GM12878 (cell line): ENCODE data around the gene A2ML1. TPM values are rescaled to one million over a fixed set of nuclear protein-coding genes. Genes with fewer than 3 reads are reported as not detected.

Source experiments
- ATAC-seq: fragments of 200-7000 bp; cut with Tn5 transposase; 3 replicates; pipeline ENCODE4 v1.9.1; 2020; ENCODE audit warnings: mild to moderate bottlenecking, moderate library complexity
- BruUV-seq: library from RNA; stranded (reverse); fragments of 400-500 nt; replicated peaks from 2 replicates; lab custom pipeline; 2021; lab: Mats Ljungman, UMichigan
- CTCF ChIA-PET: fragments of 300-600 bp; sonication (Branson Sonifier 250); formaldehyde crosslinking; extraction: SDS; loops from one replicate; lab custom pipeline; 2021; ENCODE audit warnings: inconsistent platforms; lab: Yijun Ruan, JAX
- POLR2A ChIA-PET: fragments of 350-600 bp; formaldehyde crosslinking; extraction: SDS; loops from one replicate; lab custom pipeline; 2021; ENCODE audit warnings: inconsistent platforms; lab: Charles Lee
- RAD21 ChIA-PET: fragments of 300-600 bp; sonication (Branson Sonifier 250); formaldehyde crosslinking; loops from one replicate; lab custom pipeline; 2023; ENCODE audit warnings: antibody characterized with exemption; ENCODE audit not compliant: unreplicated experiment; lab: Charles Lee
- SMC1A ChIA-PET: fragments of 300-600 bp; sonication (Branson Sonifier 250); formaldehyde crosslinking; loops from one replicate; lab custom pipeline; 2023; ENCODE audit not compliant: unreplicated experiment, uncharacterized antibody; lab: Charles Lee
- DNase-seq: peaks from one replicate; pipeline ENCODE4 v3.0.0-alpha.2; 2011; ENCODE audit warnings: low read depth, low spot score
- FAIRE-seq: peaks from 3 replicates; lab custom pipeline; 2011; peaks lifted over from hg19 to GRCh38; lab: Jason Lieb, UNC
- H2AFZ ChIP-seq: 2 replicates; pipeline ENCODE4 v1.6.0; 2011; ENCODE audit warnings: low read depth, low read length, control low read depth; ENCODE audit not compliant: control insufficient read depth
- H3K27ac ChIP-seq: 2 replicates; pipeline ENCODE4 v1.5.1; 2011; ENCODE audit warnings: control low read depth; ENCODE audit not compliant: control insufficient read depth, insufficient read depth
- H3K27me3 ChIP-seq, 2 experiments: replicated peaks in 1 of 2; 2 replicates each; pipeline versions ENCODE4 v1.6.0 to v1.6.1; 2011; ENCODE audit warnings: low read length in 1 of 2; ENCODE audit not compliant: control insufficient read depth in 2 of 2, insufficient read depth in 2 of 2
- H3K36me3 ChIP-seq, 2 experiments: 2 replicates each; pipeline ENCODE4 v1.5.1; 2011; ENCODE audit warnings: low read length in 1 of 2; ENCODE audit not compliant: control insufficient read depth in 2 of 2, insufficient read depth in 2 of 2
- H3K4me1 ChIP-seq: 2 replicates; pipeline ENCODE4 v1.6.1; 2011; ENCODE audit warnings: mild to moderate bottlenecking, low read length, moderate library complexity, mixed read lengths; ENCODE audit not compliant: control insufficient read depth, insufficient read depth
- H3K4me2 ChIP-seq: 2 replicates; pipeline ENCODE4 v1.6.0; 2011; ENCODE audit warnings: control low read depth; ENCODE audit not compliant: control insufficient read depth, insufficient read depth
- H3K4me3 ChIP-seq: fragments of 200-600 bp; sonication (generic); 2 replicates; pipeline ENCODE4 v1.5.1; 2016
- H3K79me2 ChIP-seq: 2 replicates; pipeline ENCODE4 v1.6.0; 2011; ENCODE audit warnings: low read length; ENCODE audit not compliant: control insufficient read depth, insufficient read depth
- H3K9ac ChIP-seq: 2 replicates; pipeline ENCODE4 v1.8.0; 2011; ENCODE audit warnings: low read length, control low read depth, mixed read lengths; ENCODE audit not compliant: control insufficient read depth, insufficient read depth
- H3K9me3 ChIP-seq: replicated peaks from 3 replicates; pipeline ENCODE4 v1.5.1; 2011; ENCODE audit warnings: mild to moderate bottlenecking, low read length; ENCODE audit not compliant: control insufficient read depth, insufficient read depth
- H4K20me1 ChIP-seq: 2 replicates; pipeline ENCODE4 v1.6.0; 2011; ENCODE audit not compliant: control insufficient read depth, insufficient read depth
- CTCF ChIP-seq, 3 experiments: IDR thresholded peaks in 2 of 3; conservative IDR thresholded peaks in 1 of 3; 2 replicates each; pipeline ENCODE4 v1.5.1; 2011; ENCODE audit warnings: low read depth in 3 of 3, low read length in 3 of 3, mild to moderate bottlenecking in 3 of 3, control low read depth in 2 of 3, moderate library complexity in 2 of 3, inconsistent platforms in 1 of 3, mixed read lengths in 1 of 3; ENCODE audit not compliant: control insufficient read depth in 2 of 3, insufficient read depth in 1 of 3; ENCODE audit errors: extremely low read depth in 1 of 3
- E4F1 ChIP-seq: fragments of 450-650 bp; IDR thresholded peaks from 2 replicates; pipeline ENCODE4 v1.6.1; 2018; ENCODE audit warnings: borderline replicate concordance, mild to moderate bottlenecking; ENCODE audit not compliant: partially characterized antibody
- FOXK2 ChIP-seq: fragments of 450-650 bp; IDR thresholded peaks from 2 replicates; pipeline ENCODE4 v1.6.1; 2017; ENCODE audit warnings: mild to moderate bottlenecking, moderate library complexity
- REST ChIP-seq: IDR thresholded peaks from 2 replicates; pipeline ENCODE4 v1.6.1; 2012; ENCODE audit warnings: mild to moderate bottlenecking, low read depth, low read length
- STAT1 ChIP-seq: fragments of 450-650 bp; conservative IDR thresholded peaks from 2 replicates; pipeline ENCODE4 v1.6.1; 2014; ENCODE audit warnings: antibody characterized with exemption, mild to moderate bottlenecking
- ZSCAN29 ChIP-seq: fragments of 450-650 bp; IDR thresholded peaks from 2 replicates; pipeline ENCODE4 v1.6.1; 2017; ENCODE audit warnings: mild to moderate bottlenecking, moderate library complexity
- ZZZ3 ChIP-seq: IDR thresholded peaks from 2 replicates; pipeline ENCODE4 v1.6.1; 2011; ENCODE audit warnings: low read depth; ENCODE audit not compliant: control insufficient read depth, insufficient read length
- WGBS: methylation state at CpG from one replicate; pipeline ENCODE4 v1.1.6; 2016; ENCODE audit warnings: low lambda C conversion rate; ENCODE audit not compliant: insufficient replicate concordance, insufficient coverage; ENCODE audit errors: missing lambda C conversion rate; 5-methylcytosine and 5-hydroxymethylcytosine counted together
- in situ Hi-C: fragments of 300-500 bp; cut with MboI; formaldehyde crosslinking; loops from 9 replicates; pipeline ENCODE4 v1.14.3; 2018; ENCODE audit warnings: mixed read lengths
- intact Hi-C: fragments of 100-400 bp; cut with micrococcal nuclease; formaldehyde crosslinking; loops from one replicate; pipeline ENCODE4 v1.14.2; 2022; ENCODE audit not compliant: unreplicated experiment
- polyA plus RNA-seq, 11 experiments: library from polyadenylated mRNA; depleted of rRNA in 4 of 11; unstranded in 6 of 11; stranded (reverse) in 5 of 11; fragments of >200 nt; fragmentation: Nextera tagmentation in 4 of 11; fragmentation: Illumina TruSeq in 1 of 11; extraction: Ambion mirVana in 4 of 11; extraction: Trizol in 1 of 11; gene quantifications; 1 replicate in 1 of 11; 2 replicates in 10 of 11; pipeline versions ENCODE4 v1.2.1 to v1.2.3, GENCODE V29; 2011 to 2016; ENCODE audit warnings: inconsistent platforms in 2 of 11, missing spikeins in 2 of 11, low read depth in 1 of 11
- total RNA-seq, 4 experiments: library from RNA; depleted of rRNA in 3 of 4; stranded (reverse); fragments of >200 nt in 3 of 4; fragmentation: Illumina TruSeq in 1 of 4; extraction: Trizol in 1 of 4; gene quantifications; 2 replicates each; pipeline versions ENCODE4 v1.2.1 to v1.2.3, GENCODE V29; 2013 to 2021
- TF ChIP-seq, protein P1 (sequence below): IDR thresholded peaks from 2 replicates; pipeline ENCODE4 v1.6.1; 2011; ENCODE audit warnings: low read depth, low read length, improper control_type of control experiment, borderline replicate concordance

A2ML1 gene
- total and polyA plus RNA-seq, 10 of the 15 experiments (the other 5 are each of a cell fraction or from before 2014, with no cell fraction given), result not detected

GRCh38 chr12:8816448-8817050 is 5.9 kb upstream of the A2ML1 start:
- Histone ChIP-seq H2AFZ (no peak overlapping the region), H3K9ac (no peak overlapping the region), H3K9me3 (no peaks in the 10 kb centered on the region), H3K79me2 (no peaks in the 10 kb centered on the region), H3K27me3 (0 out of 4 replicates have a peak, but pooled peaks cover 0 to 1% of the 10 kb centered on the region in 2 experiments), H3K4me1 (no peaks in the 10 kb centered on the region), H3K4me3 (no peak overlapping the region), H3K27ac (no peak overlapping the region), H3K36me3 (no peaks in the 10 kb centered on the region), H4K20me1 (no peaks in the 10 kb centered on the region), H3K4me2 (no peak overlapping the region)
- no TSS peak for BruUV-seq
- WGBS, result 84% methylated on average over 3 of the region's 3 CpGs
- ATAC-seq (no peak), DNase-seq (no peak), FAIRE-seq (no peak)
- ChIA-PET RAD21 (interaction anchor here (0.8 to 1.4 kb wide), 2 partner anchors 30 to 159 kb away, joined by 3 to 4 read pairs; no protein-coding TSS in a partner anchor), CTCF (no interaction called here), SMC1A (interaction anchor here (0.9 kb wide), 1 partner anchor 342 kb away, joined by 3 read pairs; no protein-coding TSS in a partner anchor), POLR2A (interaction anchor here (0.6 kb wide), 1 partner anchor 1243 kb away, joined by 8 read pairs; no protein-coding TSS in a partner anchor)
- intact Hi-C loops (no loop called here), in situ Hi-C loops (no loop called here)
- TF ChIP-seq STAT1, result no peak
- no peak for TF ChIP-seq ZSCAN29
- TF ChIP-seq FOXK2, result no peak
- TF ChIP-seq, protein P1, sequence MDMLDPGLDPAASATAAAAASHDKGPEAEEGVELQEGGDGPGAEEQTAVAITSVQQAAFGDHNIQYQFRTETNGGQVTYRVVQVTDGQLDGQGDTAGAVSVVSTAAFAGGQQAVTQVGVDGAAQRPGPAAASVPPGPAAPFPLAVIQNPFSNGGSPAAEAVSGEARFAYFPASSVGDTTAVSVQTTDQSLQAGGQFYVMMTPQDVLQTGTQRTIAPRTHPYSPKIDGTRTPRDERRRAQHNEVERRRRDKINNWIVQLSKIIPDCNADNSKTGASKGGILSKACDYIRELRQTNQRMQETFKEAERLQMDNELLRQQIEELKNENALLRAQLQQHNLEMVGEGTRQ, result no peak
- no peak for TF ChIP-seq REST
- no peak for TF ChIP-seq CTCF (IDR thresholded peaks at IDR 0.05 in 2 of 3, conservative IDR thresholded peaks at IDR 0.05 in 1 of 3; ENCODE audit: control insufficient read depth in 2 of 3, extremely low read depth in 1 of 3, insufficient read depth in 1 of 3, low read depth in 3 of 3, low read length in 3 of 3)
- no peak for TF ChIP-seq ZZZ3
- no peak for TF ChIP-seq E4F1
